ENCODE results near the gene TCHH. TPM values are rescaled to one million over a fixed set of nuclear protein-coding genes. Genes with fewer than 3 reads are reported as not detected.

Gene TCHH
- polyA plus RNA-seq, 1 experiment, result not detected

GRCh38 chr1:152107984-152108881, 7.0 kb downstream of the TCHH start:
- H3K36me3 ChIP-seq (ENCODE audit: control insufficient read depth, insufficient read depth, low read length), result no peaks in the 10 kb centered on the region
- peak overlapping the region; percentile 1 for H3K4me3 ChIP-seq (ENCODE audit: low read depth, low read length)
- H3K27me3 ChIP-seq (ENCODE audit: control insufficient read depth, insufficient read depth, low read length), result peaks cover 39% of the 10 kb centered on the region
- no peak for DNase-seq (ENCODE audit: low read depth)
- CTCF ChIA-PET, result interaction anchor here (0.6 to 2.4 kb wide), 11 partner anchors 9 to 81 kb away, joined by 3 to 13 read pairs (median 3); no protein-coding TSS in a partner anchor
- POLR2A ChIA-PET, result no interaction called here
- TF ChIP-seq CTCF (IDR thresholded peaks at IDR 0.05; ENCODE audit: insufficient read depth, low read depth, low read length), result no peak; the same call in 1 of the 2 replicates

GRCh38 chr1:152107031-152107983, 7.9 kb downstream of the TCHH start:
- DNase-seq (ENCODE audit: low read depth), result no peak
- ChIA-PET POLR2A (no interaction called here), CTCF (interaction anchor here (0.7 to 1.5 kb wide), 5 partner anchors 8 to 77 kb away, joined by 3 to 4 read pairs (median 3); no protein-coding TSS in a partner anchor)
- Histone ChIP-seq H3K27me3 (ENCODE audit: control insufficient read depth, insufficient read depth, low read length) (peaks cover 33% of the 10 kb centered on the region), H3K4me3 (ENCODE audit: low read depth, low read length) (peak overlapping the region; percentile 1; the same call in 1 of the 2 replicates), H3K36me3 (ENCODE audit: control insufficient read depth, insufficient read depth, low read length) (no peaks in the 10 kb centered on the region)
- peak; percentile 10; the same call in 1 of the 2 replicates for TF ChIP-seq CTCF (IDR thresholded peaks at IDR 0.05; ENCODE audit: insufficient read depth, low read depth, low read length)

GRCh38 chr1:152104854-152105253, 10.4 kb downstream of the TCHH start:
- peaks cover 29% of the 10 kb centered on the region for H3K27me3 ChIP-seq (ENCODE audit: control insufficient read depth, insufficient read depth, low read length)
- CTCF ChIA-PET, result interaction anchor here (0.8 to 0.9 kb wide), 2 partner anchors 37 to 81 kb away, joined by 3 to 4 read pairs; no protein-coding TSS in a partner anchor
- H3K36me3 ChIP-seq (ENCODE audit: control insufficient read depth, insufficient read depth, low read length), result no peaks in the 10 kb centered on the region
- no peak for TF ChIP-seq CTCF (IDR thresholded peaks at IDR 0.05; ENCODE audit: insufficient read depth, low read depth, low read length)
- POLR2A ChIA-PET, result no interaction called here
- no peak for DNase-seq (ENCODE audit: low read depth)
- no peak overlapping the region for H3K4me3 ChIP-seq (ENCODE audit: low read depth, low read length)

- no peaks in the 10 kb centered on the region for H3K36me3 ChIP-seq (ENCODE audit: control insufficient read depth, insufficient read depth, low read length)
- CTCF ChIA-PET, result no interaction called here
- no peak for TF ChIP-seq CTCF (IDR thresholded peaks at IDR 0.05; ENCODE audit: insufficient read depth, low read depth, low read length)
- POLR2A ChIA-PET, result no interaction called here
- H3K4me3 ChIP-seq (ENCODE audit: low read depth, low read length), result no peak overlapping the region
- no peak for DNase-seq (ENCODE audit: low read depth)
- no peaks in the 10 kb centered on the region for H3K27me3 ChIP-seq (ENCODE audit: control insufficient read depth, insufficient read depth, low read length)
Observed at GRCh38 chr1:152096931-152097330, 18.3 kb downstream of the TCHH start.
